HG03159 (cell line): ENCODE results near the gene HSH2D.
"Not testable (repeated sequence)": the region's sequence is repeated elsewhere in the genome, so short reads cannot be mapped to it uniquely, and the experiment has no call there.

Experiments
- ATAC-seq: cut with Tn5 transposase; IDR thresholded peaks from one replicate; pipeline ENCODE4 v1.9.1; 2021; ENCODE audit warnings: mild to moderate bottlenecking, moderate library complexity; ENCODE audit not compliant: unreplicated experiment

HSH2D gene

GRCh38 chr19:16154557-16154956, 11.1 kb downstream of the HSH2D start:
- no peak for ATAC-seq

GRCh38 chr19:16155128-16155527, 11.6 kb downstream of the HSH2D start:
- no peak for ATAC-seq

DNA sequence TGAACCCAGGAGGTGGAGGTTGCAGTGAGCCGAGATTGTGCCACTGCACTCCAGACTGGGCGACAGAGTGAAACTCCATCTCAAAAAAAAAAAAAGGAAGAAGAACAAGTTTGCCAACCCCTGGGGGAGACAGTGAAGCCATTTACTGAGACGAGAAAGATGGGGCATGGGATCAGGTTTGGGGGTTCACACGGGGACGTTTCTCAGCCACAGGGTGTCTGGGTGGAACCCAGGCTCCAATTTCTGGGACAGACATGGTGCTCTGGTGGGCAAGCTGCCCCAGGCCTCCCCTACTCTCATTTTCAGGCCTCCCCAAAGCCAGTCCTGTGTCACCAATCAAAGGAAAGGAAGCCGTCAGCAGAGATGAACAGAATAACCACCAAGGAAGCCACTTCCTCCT, 13.4 kb downstream of the HSH2D start:
- no peak for ATAC-seq

DNA sequence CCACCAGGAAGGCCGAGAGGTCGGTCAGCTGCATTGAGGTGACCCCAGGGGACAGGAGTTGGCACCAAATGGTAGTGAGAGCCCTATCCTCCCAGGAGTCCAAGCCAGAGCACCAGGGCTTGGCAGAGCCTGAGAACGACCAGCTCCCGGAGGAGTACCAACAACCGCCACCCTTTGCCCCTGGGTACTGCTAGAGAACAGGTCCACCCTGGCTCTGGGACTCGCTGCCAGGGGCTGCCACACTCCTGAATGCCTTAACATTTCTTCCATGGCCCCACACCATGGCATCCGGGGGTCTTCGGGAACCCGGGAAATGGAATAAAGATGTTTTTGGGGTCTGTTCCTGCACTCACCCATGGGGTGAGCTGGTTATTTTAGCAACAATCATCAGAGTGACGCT, 14.1 kb downstream of the HSH2D start:
- no peak for ATAC-seq

GRCh38 chr19:16159655-16160054, 16.2 kb downstream of the HSH2D start:
- ATAC-seq, result no peak

- ATAC-seq, result no peak
Measured at GRCh38 chr19:16160445-16160942, 17.0 kb downstream of the HSH2D start.

DNA sequence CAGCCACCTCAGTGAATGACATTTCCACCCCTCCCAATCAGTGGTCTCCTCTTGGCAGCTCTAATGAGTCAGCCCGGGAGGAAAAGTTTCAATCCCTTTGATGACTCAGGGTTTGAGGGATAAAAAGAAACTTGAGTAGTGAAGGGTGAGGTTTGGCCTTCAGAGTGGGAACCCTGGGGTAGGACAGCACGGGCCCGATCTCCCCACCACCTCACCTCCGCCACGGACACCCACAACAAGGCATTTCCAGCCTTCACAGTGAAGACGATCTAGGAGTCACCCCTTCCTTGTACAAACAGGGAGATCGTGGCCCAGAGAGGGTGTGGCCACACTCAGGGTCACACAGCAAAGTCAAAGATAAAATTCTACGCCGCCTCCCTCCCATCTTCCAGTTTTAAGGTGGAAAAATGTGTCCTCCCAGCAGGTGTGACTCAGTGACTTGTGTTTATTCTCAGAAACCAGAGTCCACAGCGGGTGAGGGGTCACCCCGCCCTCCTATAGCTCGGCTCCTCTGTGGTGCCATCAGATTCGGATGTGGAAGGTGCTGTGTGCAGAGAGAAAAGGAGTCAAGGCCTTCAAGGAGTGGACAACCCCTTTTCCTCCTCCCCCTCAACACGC, 17.6 kb downstream of the HSH2D start:
- ATAC-seq, result no peak

DNA sequence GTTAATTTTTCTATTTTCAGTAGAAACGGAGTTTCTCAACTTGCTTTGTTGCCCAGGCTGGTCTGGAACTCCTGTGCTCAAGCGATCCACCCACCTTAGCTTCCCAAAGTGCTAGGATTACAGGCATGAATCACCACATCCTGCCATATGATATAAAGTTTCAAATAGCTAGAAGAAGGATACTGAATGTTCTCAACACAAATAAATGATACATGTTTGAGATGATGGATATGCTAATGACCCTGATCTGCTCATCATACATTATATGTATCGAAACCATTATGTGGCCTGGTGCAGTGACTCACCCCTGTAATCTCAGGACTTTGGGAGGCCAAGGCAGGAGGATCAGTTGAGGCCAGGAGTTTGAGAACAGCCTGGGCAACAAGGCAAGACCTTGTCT, 18.4 kb downstream of the HSH2D start:
- ATAC-seq, result no peak

DNA sequence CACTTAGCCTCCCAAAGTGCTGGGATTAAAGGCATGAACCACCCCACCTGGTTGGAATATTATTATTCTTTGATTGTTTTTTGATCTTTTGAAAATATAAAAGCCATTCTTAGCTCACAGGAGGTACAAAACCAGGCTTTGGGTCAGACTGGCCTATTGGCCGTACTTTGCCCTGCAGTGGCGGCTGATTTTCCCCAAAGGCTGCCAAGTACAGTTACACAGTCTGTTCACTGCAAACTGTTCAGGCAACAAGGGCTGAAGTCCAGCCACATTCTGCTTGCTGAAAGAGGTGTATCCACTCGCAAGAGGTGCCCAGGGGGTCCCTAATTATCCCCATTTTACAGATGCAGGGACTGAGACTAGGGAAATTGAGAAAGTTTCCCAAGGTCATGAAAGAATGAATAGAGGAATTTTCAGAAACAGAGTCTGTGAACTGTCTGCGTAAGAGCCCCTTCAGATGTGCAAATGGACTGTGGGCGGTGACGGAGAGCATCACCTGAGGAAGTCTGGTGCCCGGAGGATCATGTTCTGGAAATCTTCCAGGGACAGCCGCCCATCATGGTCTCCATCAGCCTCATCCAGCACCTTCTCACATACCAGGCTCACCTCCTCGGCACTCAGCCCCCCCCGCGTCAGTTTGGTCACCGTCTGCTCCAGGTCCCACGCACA, 20.9 kb downstream of the HSH2D start:
- ATAC-seq, result no peak

DNA sequence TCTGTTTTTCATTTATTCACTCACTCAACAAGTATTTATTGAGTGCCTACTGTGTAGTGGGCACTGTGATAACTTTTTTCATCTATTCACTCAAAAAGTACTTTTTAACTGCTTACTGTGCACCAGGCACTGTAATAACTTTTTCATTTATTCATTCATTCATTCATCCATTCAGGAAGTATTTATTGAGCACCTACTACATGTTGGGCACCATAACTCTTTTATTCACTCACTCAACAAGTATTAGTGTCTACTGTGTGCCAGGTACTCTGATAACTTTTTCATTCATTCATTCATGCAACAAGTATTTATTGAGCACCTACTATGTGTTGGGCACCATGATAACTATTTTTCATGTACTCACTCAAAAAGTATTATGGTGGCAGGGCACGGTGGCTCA, 22.9 kb downstream of the HSH2D start:
- ATAC-seq, result no peak

DNA sequence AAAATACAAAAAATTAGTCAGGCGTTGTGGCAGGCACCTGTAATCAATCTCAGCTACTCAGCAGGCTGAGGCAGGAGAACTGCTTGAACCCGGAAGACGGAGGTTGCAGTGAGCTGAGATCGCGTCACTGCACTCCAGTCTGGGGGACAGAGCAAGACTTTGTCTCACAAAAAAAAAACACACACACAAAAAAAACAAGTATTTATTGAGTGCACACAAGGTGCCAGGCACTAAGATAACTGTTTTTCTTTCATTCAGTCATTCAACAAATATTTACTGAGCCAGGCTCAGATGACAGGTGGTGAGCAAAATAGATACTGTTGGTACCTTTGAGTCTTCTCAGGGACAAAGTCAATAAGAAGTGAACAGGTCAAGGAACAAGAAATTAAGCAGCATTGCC, 23.6 kb downstream of the HSH2D start:
- ATAC-seq, result no peak

DNA sequence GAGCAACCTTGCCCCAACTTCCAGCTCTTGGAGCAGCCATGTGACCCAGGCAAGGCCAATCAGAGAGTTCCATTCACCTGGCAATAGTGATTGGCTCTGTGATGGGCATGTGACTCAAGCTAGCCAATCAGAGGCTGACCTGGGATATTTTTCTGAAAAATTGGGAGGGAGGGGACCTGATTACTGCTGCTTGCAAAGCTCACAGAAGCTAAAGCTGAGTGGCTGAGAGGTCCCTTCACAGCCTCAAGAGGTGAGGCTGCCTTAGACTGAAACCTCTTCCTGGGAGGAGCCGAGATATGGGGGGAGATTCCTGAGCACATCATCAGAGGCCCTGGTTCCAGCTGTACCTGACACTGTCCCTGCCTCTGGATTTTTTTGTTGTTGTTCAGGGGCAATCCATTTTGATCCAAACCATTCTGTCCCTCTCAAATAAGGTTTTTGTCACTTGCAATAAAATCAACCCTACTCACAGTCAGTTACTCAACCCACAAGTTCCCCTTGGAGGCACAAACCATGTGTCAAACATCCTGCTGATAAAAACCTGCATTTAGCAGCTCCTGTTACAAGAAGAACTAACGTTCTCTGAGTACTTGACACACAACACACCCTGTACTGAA, 25.1 kb downstream of the HSH2D start:
- no peak for ATAC-seq

DNA sequence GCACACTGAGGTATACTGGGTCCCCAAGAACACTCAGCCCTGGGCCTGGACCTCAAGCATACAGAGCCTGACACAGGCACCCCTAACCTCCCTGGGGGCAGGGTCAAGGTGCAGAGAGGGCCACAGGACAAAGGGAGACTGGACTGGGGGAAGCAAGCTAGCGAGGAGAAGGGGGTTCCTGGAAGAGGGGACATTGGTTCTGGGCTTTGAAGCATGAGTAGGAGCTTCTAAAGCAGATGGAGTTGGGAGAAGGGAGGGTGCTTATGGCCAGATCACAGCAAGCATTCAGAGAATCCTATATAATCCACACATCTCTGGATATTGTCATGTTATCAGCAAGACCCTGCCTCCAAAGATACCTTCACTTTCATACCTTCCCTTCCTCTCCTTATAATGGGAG, 26.6 kb downstream of the HSH2D start:
- no peak for ATAC-seq

GRCh38 chr19:16175954-16176353, 32.5 kb downstream of the HSH2D start:
- no peak for ATAC-seq

DNA sequence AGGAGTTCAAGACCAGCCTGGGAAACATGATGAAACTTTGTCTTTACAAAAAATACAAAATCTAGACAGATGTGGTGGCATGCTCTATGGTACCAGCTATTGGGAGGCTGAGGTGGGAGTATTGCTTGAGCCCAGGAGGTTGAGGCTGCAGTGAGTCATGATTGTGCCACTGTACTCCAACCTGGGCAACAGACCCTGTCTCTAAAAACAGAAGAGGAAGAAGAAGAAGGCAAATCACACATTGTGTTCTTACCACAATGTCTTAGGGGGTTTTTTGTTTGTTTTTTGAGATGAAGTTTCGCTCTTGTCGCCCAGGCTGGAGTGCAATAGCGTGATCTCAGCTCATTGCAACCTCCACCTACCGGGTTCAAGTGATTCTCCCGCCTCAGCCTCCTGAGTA, 35.4 kb downstream of the HSH2D start:
- ATAC-seq, result not testable (repeated sequence)

DNA sequence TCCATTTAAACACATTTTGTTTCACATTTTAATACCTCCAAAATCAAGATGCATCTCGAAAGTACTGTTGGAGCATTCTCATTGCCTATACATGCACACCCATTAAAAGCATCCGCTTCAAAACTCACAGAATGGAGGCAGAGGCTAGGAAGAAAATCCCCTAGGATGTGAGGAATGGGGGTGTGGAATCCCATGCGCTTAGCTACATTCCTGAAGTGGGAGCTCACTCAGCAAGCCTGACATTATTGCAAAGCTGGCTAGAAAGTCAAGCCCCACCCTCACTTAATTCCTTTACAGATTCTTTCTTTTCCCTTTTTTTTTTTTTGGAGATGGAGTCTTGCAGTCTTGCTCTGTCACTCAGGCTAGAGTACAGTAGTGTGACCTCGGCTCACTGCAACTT, 37.1 kb downstream of the HSH2D start:
- no peak for ATAC-seq

- no peak for ATAC-seq
Measured at GRCh38 chr19:16184665-16185122, 41.2 kb downstream of the HSH2D start.

DNA sequence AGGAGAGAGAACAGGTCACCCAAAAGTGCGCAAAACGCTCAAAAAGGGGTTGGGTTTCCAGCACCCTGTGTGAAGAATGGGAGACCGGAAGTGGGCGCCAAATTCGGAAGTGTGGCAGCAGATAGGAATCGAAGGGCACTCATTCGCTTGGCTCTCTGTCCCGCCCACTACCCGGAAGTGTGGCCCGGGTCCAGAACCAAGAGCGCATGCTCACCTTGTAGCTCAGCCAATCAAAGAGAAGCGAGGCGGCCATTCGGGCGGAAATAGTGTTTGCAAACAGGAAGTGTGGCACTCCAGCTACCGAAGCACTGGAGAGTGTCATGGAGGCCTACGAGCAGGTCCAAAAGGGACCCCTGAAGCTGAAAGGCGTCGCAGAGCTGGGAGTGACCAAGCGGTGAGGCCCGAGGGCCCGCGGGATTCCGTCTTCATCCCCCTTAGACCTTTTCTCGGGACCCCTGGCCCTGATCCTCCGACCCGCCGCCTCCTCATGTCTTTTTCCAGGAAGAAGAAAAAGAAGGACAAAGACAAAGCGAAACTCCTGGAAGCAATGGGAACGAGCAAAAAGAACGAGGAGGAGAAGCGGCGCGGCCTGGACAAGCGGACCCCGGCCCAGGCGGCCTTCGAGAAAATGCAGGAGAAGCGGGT, 41.8 kb downstream of the HSH2D start, which contains the start of gene FAM32A:
Gene FAM32A (plus strand): TSS at position 288 of the 645 bp plus-strand sequence. CDS start 33 bp downstream, at position 321.
- ATAC-seq, result peak; percentile 82

- ATAC-seq, result no peak
Measured at GRCh38 chr19:16185768-16186123, 42.3 kb downstream of the HSH2D start.

DNA sequence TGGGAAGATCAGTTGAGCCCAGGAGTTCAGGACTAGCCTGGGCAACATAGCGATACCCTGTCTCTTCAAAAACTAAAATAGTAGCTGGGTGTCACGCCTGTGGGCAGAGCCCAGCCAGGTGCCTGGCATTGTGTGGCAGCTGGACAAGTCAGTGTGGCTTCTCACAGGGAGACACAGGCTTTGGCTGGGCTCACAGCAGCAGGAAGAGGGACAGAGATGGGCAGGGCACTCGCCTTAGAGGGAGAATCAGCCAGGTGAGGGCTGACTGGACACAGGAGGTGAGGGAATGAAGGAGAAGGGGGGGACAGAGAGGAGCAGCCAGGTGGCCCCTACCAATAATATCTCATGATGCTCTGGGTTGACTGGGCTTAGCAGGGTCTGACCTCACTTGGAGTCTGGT, 45.0 kb downstream of the HSH2D start:
- no peak for ATAC-seq

- no peak for ATAC-seq
Measured at GRCh38 chr19:16190198-16190597, 46.7 kb downstream of the HSH2D start.

- ATAC-seq, result no peak
Measured at GRCh38 chr19:16190736-16191135, 47.3 kb downstream of the HSH2D start.
